ENCODE results near the gene TTC7B.
"Not testable (repeated sequence)": the region's sequence is repeated elsewhere in the genome, so short reads cannot be mapped to it uniquely, and the experiment has no call there.

The TTC7B gene

GRCh38 chr14:90815822-90816662 is at the start of gene TTC7B:
TTC7B (minus strand) TSS chr14:90816430; CDS start chr14:90816295, 135 bp downstream.
- peak; percentile 96 for DNase-seq (ENCODE audit: low spot score)

- no peak for DNase-seq (ENCODE audit: low spot score)
Measured at GRCh38 chr14:90864741-90865140, 48.5 kb upstream of the TTC7B start.

GRCh38 chr14:90858511-90858910 is 42.3 kb upstream of the TTC7B start:
- DNase-seq (ENCODE audit: low spot score): no peak

- no peak for DNase-seq (ENCODE audit: low spot score)
Measured at GRCh38 chr14:90857866-90858265, 41.6 kb upstream of the TTC7B start.

GRCh38 chr14:90856115-90856514 is 39.9 kb upstream of the TTC7B start:
- DNase-seq (ENCODE audit: low spot score): not testable (repeated sequence)

- DNase-seq (ENCODE audit: low spot score): no peak
Measured at GRCh38 chr14:90853116-90853515, 36.9 kb upstream of the TTC7B start.

- no peak for DNase-seq (ENCODE audit: low spot score)
Measured at GRCh38 chr14:90851327-90852036, 35.3 kb upstream of the TTC7B start.

- no peak for DNase-seq (ENCODE audit: low spot score)
Measured at GRCh38 chr14:90850487-90850886, 34.3 kb upstream of the TTC7B start.

GRCh38 chr14:90849787-90850444 is 33.7 kb upstream of the TTC7B start:
- no peak for DNase-seq (ENCODE audit: low spot score)

- DNase-seq (ENCODE audit: low spot score): no peak
Measured at GRCh38 chr14:90848944-90849731, 32.9 kb upstream of the TTC7B start.

- peak; percentile 83 for DNase-seq (ENCODE audit: low spot score)
Measured at GRCh38 chr14:90846511-90846910, 30.3 kb upstream of the TTC7B start.

- DNase-seq (ENCODE audit: low spot score): no peak
Measured at GRCh38 chr14:90844321-90844720, 28.1 kb upstream of the TTC7B start.

- DNase-seq (ENCODE audit: low spot score): no peak
Measured at GRCh38 chr14:90842726-90843125, 26.5 kb upstream of the TTC7B start.

- not testable (repeated sequence) for DNase-seq (ENCODE audit: low spot score)
Measured at GRCh38 chr14:90840667-90841066, 24.4 kb upstream of the TTC7B start.

GRCh38 chr14:90839889-90840266 is 23.6 kb upstream of the TTC7B start:
- DNase-seq (ENCODE audit: low spot score): no peak

GRCh38 chr14:90839024-90839888 is 23.0 kb upstream of the TTC7B start:
- DNase-seq (ENCODE audit: low spot score): peak; percentile 83

- not testable (repeated sequence) for DNase-seq (ENCODE audit: low spot score)
Measured at GRCh38 chr14:90838531-90838930, 22.3 kb upstream of the TTC7B start.

- DNase-seq (ENCODE audit: low spot score): no peak
Measured at GRCh38 chr14:90837355-90837754, 21.1 kb upstream of the TTC7B start.

- DNase-seq (ENCODE audit: low spot score): no peak
Measured at GRCh38 chr14:90836692-90837063, 20.4 kb upstream of the TTC7B start.

GRCh38 chr14:90831821-90832220 is 15.6 kb upstream of the TTC7B start:
- no peak for DNase-seq (ENCODE audit: low spot score)

Data from AG20443 (cell line).